Mucosa of rectum (tissue), 2 donors: ENCODE measurements around the gene MFAP4.
A peak's percentile ranks its signal among the peaks of the same experiment; 100 is the strongest.

ENCODE experiments used
- H3K27ac ChIP-seq, 2 donors: one replicate each; pipeline ENCODE4 v1.7.0; 2013; ENCODE audit warnings: inconsistent platforms in 2 of 2, low read depth in 2 of 2, low read length in 2 of 2
- H3K27me3 ChIP-seq, 2 donors: one replicate each; pipeline ENCODE4 v1.7.0; 2013; ENCODE audit warnings: low read length in 2 of 2; ENCODE audit not compliant: control insufficient read depth in 2 of 2, insufficient read depth in 2 of 2
- H3K36me3 ChIP-seq, 2 donors: one replicate each; pipeline ENCODE4 v1.7.0; 2013; ENCODE audit warnings: low read length in 2 of 2; ENCODE audit not compliant: control insufficient read depth in 2 of 2, insufficient read depth in 2 of 2
- H3K4me1 ChIP-seq, 2 donors: one replicate each; pipeline ENCODE4 v1.7.0; 2013; ENCODE audit warnings: low read length in 2 of 2, mild to moderate bottlenecking in 1 of 2; ENCODE audit not compliant: control insufficient read depth in 2 of 2, insufficient read depth in 2 of 2
- H3K4me3 ChIP-seq, 2 donors: one replicate each; pipeline ENCODE4 v1.7.0; 2013; ENCODE audit warnings: low read length in 2 of 2
- H3K9ac ChIP-seq, 2 donors: one replicate each; pipeline ENCODE4 v1.7.0; 2013; ENCODE audit warnings: low read length in 2 of 2, low read depth in 1 of 2, mild to moderate bottlenecking in 1 of 2
- H3K9me3 ChIP-seq, 2 donors: one replicate each; pipeline ENCODE4 v1.7.0; 2013; ENCODE audit warnings: low read length in 2 of 2; ENCODE audit not compliant: control insufficient read depth in 2 of 2
- donor health status: healthy.
- donor health status: Normal muscosa, but diverticular disease.

The MFAP4 gene

GRCh38 chr17:19363460-19364035 is 23.4 kb downstream of the MFAP4 start:
- H3K27ac ChIP-seq = no peak overlapping the region
- H3K9ac ChIP-seq = no peak overlapping the region
- peaks cover 6 to 11% of the 10 kb centered on the region in 2 donors for H3K4me1 ChIP-seq
- H3K27me3 ChIP-seq = no peaks in the 10 kb centered on the region
- no peak overlapping the region for H3K4me3 ChIP-seq
- H3K9me3 ChIP-seq = no peaks in the 10 kb centered on the region
- no peaks in the 10 kb centered on the region for H3K36me3 ChIP-seq

- no peaks in the 10 kb centered on the region for H3K9me3 ChIP-seq
- no peaks in the 10 kb centered on the region for H3K27me3 ChIP-seq
- H3K36me3 ChIP-seq = no peaks in the 10 kb centered on the region
- peak overlapping the region; percentile 88 to 92 for H3K4me3 ChIP-seq
- H3K27ac ChIP-seq = peak overlapping the region; percentile 94
- H3K9ac ChIP-seq = peak overlapping the region; percentile 63 to 82
- peaks cover 6 to 11% of the 10 kb centered on the region in 2 donors for H3K4me1 ChIP-seq
Observed at GRCh38 chr17:19363114-19363438, 23.9 kb downstream of the MFAP4 start.

- Histone ChIP-seq H3K27ac (peak within 1 kb of the TSS; percentile 94), H3K27me3 (no peaks in the 10 kb centered on the region), H3K9ac (peak within 1 kb of the TSS; percentile 63 to 82), H3K4me1 (peaks cover 6 to 11% of the 10 kb centered on the region in 2 donors), H3K36me3 (no peaks in the 10 kb centered on the region), H3K9me3 (no peaks in the 10 kb centered on the region), H3K4me3 (peak within 1 kb of the TSS; percentile 88 to 92)
Observed at GRCh38 chr17:19362277-19363113, 24.5 kb downstream of the MFAP4 start, which contains the start of gene B9D1. Gene B9D1 (minus strand): TSS chr17:19362723. CDS start chr17:19362569, 154 bp downstream.

- Histone ChIP-seq H3K36me3 (peaks cover 0 to 4% of the 10 kb centered on the region in 2 donors), H3K27me3 (no peaks in the 10 kb centered on the region), H3K4me3 (peak overlapping the region; percentile 88 to 92), H3K9ac (peak overlapping the region; percentile 7 to 57), H3K9me3 (no peaks in the 10 kb centered on the region), H3K4me1 (peaks cover 6 to 11% of the 10 kb centered on the region in 2 donors), H3K27ac (peak overlapping the region in 1 of 2 donors; percentile 94)
Observed at GRCh38 chr17:19361944-19362276, 25.1 kb downstream of the MFAP4 start.

GRCh38 chr17:19361326-19361725 is 25.7 kb downstream of the MFAP4 start:
- no peaks in the 10 kb centered on the region for H3K27me3 ChIP-seq
- H3K9me3 ChIP-seq = no peaks in the 10 kb centered on the region
- no peak overlapping the region for H3K4me3 ChIP-seq
- peaks cover 6 to 11% of the 10 kb centered on the region in 2 donors for H3K4me1 ChIP-seq
- H3K27ac ChIP-seq = no peak overlapping the region
- H3K36me3 ChIP-seq = peaks cover 0 to 4% of the 10 kb centered on the region in 2 donors
- no peak overlapping the region for H3K9ac ChIP-seq

- H3K27me3 ChIP-seq = no peaks in the 10 kb centered on the region
- H3K4me3 ChIP-seq = no peak overlapping the region
- H3K9ac ChIP-seq = no peak overlapping the region
- H3K36me3 ChIP-seq = peaks cover 0 to 4% of the 10 kb centered on the region in 2 donors
- no peaks in the 10 kb centered on the region for H3K9me3 ChIP-seq
- peaks cover 6 to 11% of the 10 kb centered on the region in 2 donors for H3K4me1 ChIP-seq
- H3K27ac ChIP-seq = no peak overlapping the region
Observed at GRCh38 chr17:19360772-19361171, 26.2 kb downstream of the MFAP4 start.

GRCh38 chr17:19359856-19360255 is 27.1 kb downstream of the MFAP4 start:
- Histone ChIP-seq H3K36me3 (peaks cover 0 to 4% of the 10 kb centered on the region in 2 donors), H3K4me3 (no peak overlapping the region), H3K27me3 (no peaks in the 10 kb centered on the region), H3K9me3 (no peaks in the 10 kb centered on the region), H3K4me1 (peaks cover 6 to 11% of the 10 kb centered on the region in 2 donors), H3K27ac (no peak overlapping the region), H3K9ac (no peak overlapping the region)

GRCh38 chr17:19359151-19359550 is 27.8 kb downstream of the MFAP4 start:
- no peak overlapping the region for H3K27ac ChIP-seq
- H3K9me3 ChIP-seq = no peaks in the 10 kb centered on the region
- no peaks in the 10 kb centered on the region for H3K27me3 ChIP-seq
- no peak overlapping the region for H3K4me3 ChIP-seq
- H3K36me3 ChIP-seq = peaks cover 0 to 4% of the 10 kb centered on the region in 2 donors
- H3K4me1 ChIP-seq = peaks cover 6 to 11% of the 10 kb centered on the region in 2 donors
- no peak overlapping the region for H3K9ac ChIP-seq

GRCh38 chr17:19357761-19358160 is 29.2 kb downstream of the MFAP4 start:
- no peak overlapping the region for H3K9ac ChIP-seq
- no peak overlapping the region for H3K27ac ChIP-seq
- H3K4me1 ChIP-seq = peaks cover 6% of the 10 kb centered on the region in 2 donors
- H3K27me3 ChIP-seq = no peaks in the 10 kb centered on the region
- H3K36me3 ChIP-seq = peaks cover 0 to 4% of the 10 kb centered on the region in 2 donors
- no peaks in the 10 kb centered on the region for H3K9me3 ChIP-seq
- H3K4me3 ChIP-seq = no peak overlapping the region

- Histone ChIP-seq H3K4me1 (peaks cover 6% of the 10 kb centered on the region in 2 donors), H3K36me3 (peaks cover 0 to 4% of the 10 kb centered on the region in 2 donors), H3K27me3 (no peaks in the 10 kb centered on the region), H3K27ac (no peak overlapping the region), H3K9ac (no peak overlapping the region), H3K9me3 (no peaks in the 10 kb centered on the region), H3K4me3 (no peak overlapping the region)
Observed at GRCh38 chr17:19357351-19357750, 29.6 kb downstream of the MFAP4 start.
